DND-41 (cell line): ENCODE data around the gene AKAP6.

Source experiments
- EZH2 ChIP-seq: IDR thresholded peaks from 3 replicates; pipeline ENCODE4 v1.6.1; 2012; ENCODE audit warnings: borderline replicate concordance, low read depth, mild to moderate bottlenecking, moderate library complexity, low read length, inconsistent platforms; ENCODE audit not compliant: severe bottlenecking
- TF ChIP-seq, protein P1 (sequence below): IDR thresholded peaks from 2 replicates; pipeline ENCODE4 v1.5.1; 2012; ENCODE audit warnings: borderline replicate concordance, low read length, moderate library complexity, mild to moderate bottlenecking; ENCODE audit not compliant: poor library complexity, severe bottlenecking; ENCODE audit errors: extremely low read depth

DNA sequence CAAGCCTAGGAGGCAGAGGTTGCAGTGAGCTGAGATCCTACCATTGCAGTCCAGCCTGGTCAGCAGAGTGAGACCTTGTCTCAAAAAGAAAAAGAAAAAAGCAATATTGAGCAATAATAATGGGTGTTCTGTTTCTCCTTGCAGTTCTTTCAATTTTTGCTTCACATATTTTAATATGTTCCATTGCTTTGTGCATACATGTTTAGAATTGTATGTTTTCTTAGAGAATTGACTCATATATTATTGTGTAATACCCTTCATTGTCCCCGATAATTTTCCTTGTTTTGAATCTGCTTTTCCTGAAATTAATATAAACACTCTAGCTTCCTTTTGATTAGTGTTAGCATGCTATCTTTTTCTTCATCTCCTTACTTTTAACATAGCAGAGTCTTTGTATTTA, 471.2 kb downstream of the AKAP6 start:
- TF ChIP-seq, protein P1, sequence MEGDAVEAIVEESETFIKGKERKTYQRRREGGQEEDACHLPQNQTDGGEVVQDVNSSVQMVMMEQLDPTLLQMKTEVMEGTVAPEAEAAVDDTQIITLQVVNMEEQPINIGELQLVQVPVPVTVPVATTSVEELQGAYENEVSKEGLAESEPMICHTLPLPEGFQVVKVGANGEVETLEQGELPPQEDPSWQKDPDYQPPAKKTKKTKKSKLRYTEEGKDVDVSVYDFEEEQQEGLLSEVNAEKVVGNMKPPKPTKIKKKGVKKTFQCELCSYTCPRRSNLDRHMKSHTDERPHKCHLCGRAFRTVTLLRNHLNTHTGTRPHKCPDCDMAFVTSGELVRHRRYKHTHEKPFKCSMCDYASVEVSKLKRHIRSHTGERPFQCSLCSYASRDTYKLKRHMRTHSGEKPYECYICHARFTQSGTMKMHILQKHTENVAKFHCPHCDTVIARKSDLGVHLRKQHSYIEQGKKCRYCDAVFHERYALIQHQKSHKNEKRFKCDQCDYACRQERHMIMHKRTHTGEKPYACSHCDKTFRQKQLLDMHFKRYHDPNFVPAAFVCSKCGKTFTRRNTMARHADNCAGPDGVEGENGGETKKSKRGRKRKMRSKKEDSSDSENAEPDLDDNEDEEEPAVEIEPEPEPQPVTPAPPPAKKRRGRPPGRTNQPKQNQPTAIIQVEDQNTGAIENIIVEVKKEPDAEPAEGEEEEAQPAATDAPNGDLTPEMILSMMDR = no peak
- TF ChIP-seq EZH2 = no peak
